H1 (cell line): ENCODE results near the gene BCL2L11. TPM values are rescaled to one million over a fixed set of nuclear protein-coding genes. Genes with fewer than 3 reads are reported as not detected.

Source experiments
- ATF3 ChIP-seq: IDR thresholded peaks from 2 replicates; pipeline ENCODE4 v1.6.1; 2011; ENCODE audit warnings: low read depth, mild to moderate bottlenecking, low read length; ENCODE audit not compliant: insufficient read depth
- EP300 ChIP-seq, 2 experiments: IDR thresholded peaks; 1 replicate in 1 of 2; 2 replicates in 1 of 2; pipeline ENCODE4 v1.6.1; 2011 to 2012; ENCODE audit warnings: low read depth in 2 of 2, low read length in 2 of 2, mild to moderate bottlenecking in 2 of 2, borderline replicate concordance in 1 of 2, inconsistent platforms in 1 of 2, moderate library complexity in 1 of 2
- NANOG ChIP-seq: IDR thresholded peaks from 2 replicates; pipeline ENCODE4 v1.6.1; 2011; ENCODE audit warnings: low read length, low read depth, mild to moderate bottlenecking, inconsistent platforms; ENCODE audit not compliant: insufficient read depth, poor library complexity, severe bottlenecking
- POLR2A ChIP-seq, 2 experiments: IDR thresholded peaks; 1 replicate in 1 of 2; 2 replicates in 1 of 2; pipeline ENCODE4 v1.6.1; 2011; ENCODE audit warnings: low read depth in 2 of 2, low read length in 2 of 2, mild to moderate bottlenecking in 2 of 2; ENCODE audit errors: control extremely low read depth in 1 of 2
- RNF2 ChIP-seq: fragments of 200-900, 300-1000 bp; sonication (generic); IDR thresholded peaks from 2 replicates; pipeline ENCODE4 v1.7.1; 2016; ENCODE audit warnings: borderline replicate concordance, low read depth, mild to moderate bottlenecking, antibody characterized with exemption, low read length; ENCODE audit not compliant: poor library complexity, severe bottlenecking; ENCODE audit errors: missing control alignments
- SUZ12 ChIP-seq: fragments of 200-600 bp; sonication (generic); IDR thresholded peaks from 2 replicates; pipeline ENCODE4 v1.6.1; 2012; ENCODE audit warnings: mild to moderate bottlenecking, inconsistent platforms, low read length, moderate library complexity, mixed read lengths
- TAF1 ChIP-seq: IDR thresholded peaks from 2 replicates; pipeline ENCODE4 v1.6.1; 2011; ENCODE audit warnings: mild to moderate bottlenecking, low read depth, low read length
- polyA plus RNA-seq, 7 experiments: library from polyadenylated mRNA; depleted of rRNA in 3 of 7; stranded (reverse) in 5 of 7; unstranded in 2 of 7; fragments of >200 nt in 5 of 7; fragments of 200-250 nt in 2 of 7; gene quantifications; 1 replicate in 5 of 7; 2 replicates in 1 of 7; 4 replicates in 1 of 7; pipeline versions ENCODE4 v1.2.1 to v1.2.3, GENCODE V29; 2011 to 2013; ENCODE audit warnings: missing spikeins in 2 of 7, mixed read lengths in 2 of 7
- total RNA-seq: library from RNA; stranded (reverse); fragmentation: NEBNext Ultra II Directional; extraction: Animal tissue kit (Norgen Biotek cat#: 25700); gene quantifications from 2 replicates; pipeline ENCODE4 v1.2.1, GENCODE V29; 2021
- TF ChIP-seq, protein P1 (sequence below): IDR thresholded peaks from 2 replicates; pipeline ENCODE4 v1.6.1; 2011; ENCODE audit warnings: low read length, improper control_type of control experiment

Gene BCL2L11
- total and polyA plus RNA-seq, 2 of the 8 experiments (the other 6 are each of a cell fraction or from before 2014, with no cell fraction given) = 7.5 to 22.9 TPM

DNA sequence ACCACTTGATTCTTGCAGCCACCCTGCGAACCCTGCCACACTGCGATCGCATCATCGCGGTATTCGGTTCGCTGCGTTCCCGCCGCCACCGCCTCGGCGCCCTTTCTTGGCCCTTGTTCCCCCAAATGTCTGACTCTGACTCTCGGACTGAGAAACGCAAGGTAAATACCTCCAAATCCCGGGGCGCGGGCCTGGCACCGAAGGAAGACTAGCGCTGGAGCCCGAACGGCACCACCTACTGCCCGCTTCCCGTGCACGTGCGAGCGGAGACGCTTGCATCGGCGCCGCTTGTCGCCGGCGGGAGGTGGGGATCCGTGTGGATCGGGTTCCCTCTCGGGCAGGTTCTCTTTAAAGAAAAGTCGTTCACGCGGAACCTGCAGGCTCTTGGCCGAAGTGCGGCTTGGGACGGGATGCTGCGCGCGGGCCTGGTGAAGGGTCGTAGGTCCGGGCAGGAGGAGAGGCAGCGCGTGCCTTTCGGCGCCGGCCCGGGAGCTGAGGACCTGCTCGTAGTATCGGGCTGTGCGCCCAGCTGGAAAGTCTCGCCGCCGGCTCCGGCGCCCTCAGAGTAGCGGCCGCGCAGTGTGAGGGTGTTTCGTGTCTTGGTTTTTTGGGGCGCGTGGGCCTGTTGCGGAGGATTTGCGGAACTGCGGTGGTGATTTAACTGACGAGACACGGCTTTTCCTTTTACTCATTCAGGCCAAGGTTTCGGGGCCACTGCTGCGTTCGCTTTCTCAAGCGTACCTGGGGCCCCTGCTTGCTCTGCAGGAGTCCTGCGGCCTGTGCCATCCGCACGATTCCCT, 514 bp downstream of the BCL2L11 start (continued):
- TF ChIP-seq RNF2 = no peak
- TF ChIP-seq ATF3 = no peak
- TF ChIP-seq EP300 (IDR thresholded peaks at IDR 0.05; ENCODE audit: borderline replicate concordance in 1 of 2, low read depth in 2 of 2, low read length in 2 of 2) = no peak; a peak in 1 of 3 replicates
- TF ChIP-seq POLR2A (IDR thresholded peaks at IDR 0.05; ENCODE audit: control extremely low read depth in 1 of 2, low read depth in 2 of 2, low read length in 2 of 2) = peak in 1 of 2 experiments; percentile 71; a peak in 1 of 3 replicates
- no peak for TF ChIP-seq NANOG
- TF ChIP-seq TAF1 = no peak; the same call in 1 of the 2 replicates
- TF ChIP-seq SUZ12 = peak; percentile 67; the same call in 1 of the 2 replicates
- TF ChIP-seq, protein P1, sequence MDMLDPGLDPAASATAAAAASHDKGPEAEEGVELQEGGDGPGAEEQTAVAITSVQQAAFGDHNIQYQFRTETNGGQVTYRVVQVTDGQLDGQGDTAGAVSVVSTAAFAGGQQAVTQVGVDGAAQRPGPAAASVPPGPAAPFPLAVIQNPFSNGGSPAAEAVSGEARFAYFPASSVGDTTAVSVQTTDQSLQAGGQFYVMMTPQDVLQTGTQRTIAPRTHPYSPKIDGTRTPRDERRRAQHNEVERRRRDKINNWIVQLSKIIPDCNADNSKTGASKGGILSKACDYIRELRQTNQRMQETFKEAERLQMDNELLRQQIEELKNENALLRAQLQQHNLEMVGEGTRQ = no peak
